NB4 (cell line): Measurements from ENCODE around the gene DAPK1.
"Not testable (repeated sequence)": the region's sequence is repeated elsewhere in the genome, so short reads cannot be mapped to it uniquely, and the experiment has no call there.

Experiments
- DNase-seq: peaks from one replicate; pipeline ENCODE4 v3.0.0; 2010; ENCODE audit warnings: low read depth
- H3K4me3 ChIP-seq: one replicate; pipeline ENCODE4 v1.5.1; 2011; ENCODE audit warnings: mild to moderate bottlenecking, low read depth, low read length, moderate library complexity
- MYC ChIP-seq: IDR thresholded peaks from 2 replicates; pipeline ENCODE4 v1.6.1; 2011; ENCODE audit warnings: low read depth, low read length
- POLR2A ChIP-seq: IDR thresholded peaks from 2 replicates; pipeline ENCODE4 v1.6.1; 2011; ENCODE audit warnings: mild to moderate bottlenecking; ENCODE audit not compliant: insufficient read length; ENCODE audit errors: extremely low read depth
- TF ChIP-seq, protein P1 (sequence below): IDR thresholded peaks from one replicate; pipeline ENCODE4 v1.5.1; 2012; ENCODE audit warnings: low read depth, low read length
- TF ChIP-seq, protein P2 (sequence below): IDR thresholded peaks from 2 replicates; pipeline ENCODE4 v1.6.1; 2011; ENCODE audit warnings: low read depth, low read length

Gene DAPK1

DNA sequence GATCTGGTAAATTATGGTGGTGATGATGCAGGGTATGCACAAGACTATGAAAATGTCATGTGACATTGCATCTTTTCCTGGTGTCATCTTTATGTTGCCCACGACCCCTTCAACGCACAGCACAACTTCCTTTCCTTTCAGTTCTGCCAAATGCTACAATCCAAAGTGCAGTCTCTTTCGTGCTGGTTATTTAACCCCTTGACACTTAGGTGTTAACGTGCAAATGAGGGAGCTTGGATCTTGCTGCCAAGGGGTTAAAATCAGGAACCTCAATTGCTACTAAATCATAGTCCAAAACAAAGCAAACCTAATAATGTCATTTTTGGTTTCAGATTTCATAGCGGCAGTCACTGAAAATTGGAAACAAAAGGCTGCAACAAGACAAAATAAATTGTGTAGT, 244.2 kb downstream of the DAPK1 start:
- no peak overlapping the region for H3K4me3 ChIP-seq
- DNase-seq = no peak
- TF ChIP-seq, protein P1, sequence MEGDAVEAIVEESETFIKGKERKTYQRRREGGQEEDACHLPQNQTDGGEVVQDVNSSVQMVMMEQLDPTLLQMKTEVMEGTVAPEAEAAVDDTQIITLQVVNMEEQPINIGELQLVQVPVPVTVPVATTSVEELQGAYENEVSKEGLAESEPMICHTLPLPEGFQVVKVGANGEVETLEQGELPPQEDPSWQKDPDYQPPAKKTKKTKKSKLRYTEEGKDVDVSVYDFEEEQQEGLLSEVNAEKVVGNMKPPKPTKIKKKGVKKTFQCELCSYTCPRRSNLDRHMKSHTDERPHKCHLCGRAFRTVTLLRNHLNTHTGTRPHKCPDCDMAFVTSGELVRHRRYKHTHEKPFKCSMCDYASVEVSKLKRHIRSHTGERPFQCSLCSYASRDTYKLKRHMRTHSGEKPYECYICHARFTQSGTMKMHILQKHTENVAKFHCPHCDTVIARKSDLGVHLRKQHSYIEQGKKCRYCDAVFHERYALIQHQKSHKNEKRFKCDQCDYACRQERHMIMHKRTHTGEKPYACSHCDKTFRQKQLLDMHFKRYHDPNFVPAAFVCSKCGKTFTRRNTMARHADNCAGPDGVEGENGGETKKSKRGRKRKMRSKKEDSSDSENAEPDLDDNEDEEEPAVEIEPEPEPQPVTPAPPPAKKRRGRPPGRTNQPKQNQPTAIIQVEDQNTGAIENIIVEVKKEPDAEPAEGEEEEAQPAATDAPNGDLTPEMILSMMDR = no peak

DNA sequence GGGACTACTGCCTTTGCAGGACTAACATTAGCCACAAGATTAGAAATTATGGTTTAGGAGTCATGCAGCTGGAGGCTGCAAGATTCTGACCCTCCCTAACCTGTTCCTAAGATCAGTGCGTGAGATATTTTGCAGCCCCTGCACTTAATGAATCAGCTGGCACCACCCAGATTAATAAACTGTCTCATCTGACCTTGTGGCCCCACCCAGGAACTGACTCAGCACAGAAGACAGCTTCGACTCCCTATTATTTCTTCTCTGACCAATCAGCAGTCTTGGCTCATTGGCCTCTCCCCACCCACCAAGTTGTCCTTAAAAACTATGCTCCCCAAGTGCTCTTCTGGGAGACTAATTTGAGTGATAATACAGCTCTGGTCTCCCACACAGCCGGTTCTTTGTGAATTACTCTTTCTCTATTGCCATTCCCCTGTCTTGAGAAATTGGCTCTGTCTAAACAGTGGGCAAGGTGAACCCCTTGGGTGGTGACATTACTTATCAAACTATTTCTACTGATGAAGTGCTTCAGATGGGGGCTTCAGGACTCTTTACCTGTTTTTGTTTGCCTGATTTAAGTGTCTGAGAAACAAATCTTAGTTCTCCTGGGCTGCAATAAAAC, 245.3 kb downstream of the DAPK1 start:
- peak; percentile 22 for DNase-seq
- no peak for TF ChIP-seq POLR2A
- TF ChIP-seq, protein P1 = no peak
- TF ChIP-seq MYC = no peak
- TF ChIP-seq, protein P2, sequence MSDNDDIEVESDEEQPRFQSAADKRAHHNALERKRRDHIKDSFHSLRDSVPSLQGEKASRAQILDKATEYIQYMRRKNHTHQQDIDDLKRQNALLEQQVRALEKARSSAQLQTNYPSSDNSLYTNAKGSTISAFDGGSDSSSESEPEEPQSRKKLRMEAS = no peak
- H3K4me3 ChIP-seq = no peak overlapping the region

DNA sequence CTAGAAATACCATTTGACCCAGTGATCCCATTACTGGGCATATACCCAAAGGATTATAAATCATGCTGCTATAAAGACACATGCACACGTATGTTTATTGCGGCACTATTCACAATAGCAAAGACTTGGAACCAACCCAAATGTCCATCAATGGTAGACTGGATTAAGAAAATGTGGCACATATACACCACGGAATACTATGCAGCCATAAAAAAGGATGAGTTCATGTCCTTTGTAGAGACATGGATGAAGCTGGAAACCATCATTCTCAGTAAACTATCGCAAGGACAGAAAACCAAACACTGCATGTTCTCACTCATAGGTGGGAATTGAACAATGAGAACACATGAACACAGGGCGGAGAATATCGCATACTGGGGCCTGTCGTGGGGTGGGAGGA, 246.6 kb downstream of the DAPK1 start:
- DNase-seq, H3K4me3 ChIP-seq: not testable (repeated sequence)

DNA sequence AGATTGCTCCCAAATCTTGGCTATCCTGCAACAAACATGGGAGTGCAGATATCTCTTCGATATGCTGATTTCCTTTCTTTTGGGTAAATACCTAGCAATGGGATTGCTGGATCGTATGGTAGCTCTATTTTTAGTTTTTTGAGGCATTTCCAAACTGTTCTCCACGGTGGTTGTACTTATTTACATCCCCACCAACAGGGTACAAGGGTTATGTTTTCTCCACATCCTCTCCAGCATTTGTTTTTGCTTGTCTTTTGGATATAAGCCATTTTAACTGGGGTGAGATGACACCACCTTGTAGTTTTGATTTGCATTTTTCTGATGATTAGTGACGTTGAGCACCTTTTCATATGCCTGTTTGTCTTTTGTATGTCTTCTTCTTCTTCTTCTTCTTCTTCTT, 248.5 kb downstream of the DAPK1 start:
- no peak overlapping the region for H3K4me3 ChIP-seq
- TF ChIP-seq MYC = no peak
- TF ChIP-seq, protein P2 = no peak
- TF ChIP-seq, protein P1 = no peak
- TF ChIP-seq POLR2A = no peak
- no peak for DNase-seq

DNA sequence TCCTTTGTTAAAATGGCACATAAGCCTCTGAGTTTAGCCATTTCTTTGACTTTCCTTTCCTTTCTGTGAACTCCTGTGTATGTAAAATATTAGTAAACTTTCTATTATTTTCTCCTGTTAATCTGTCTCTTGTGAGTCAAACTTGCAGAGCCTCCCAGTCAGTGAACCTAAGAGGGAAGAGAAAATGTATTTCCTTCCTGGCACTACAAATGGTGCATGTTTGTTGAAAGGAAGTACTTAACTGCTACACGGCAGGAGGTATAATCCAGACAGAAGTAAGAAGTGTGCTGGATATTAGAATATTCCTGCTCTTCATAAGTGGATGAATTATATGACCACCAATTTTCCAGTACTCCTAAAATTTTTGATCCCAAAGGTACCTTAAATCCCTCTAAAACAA, 251.2 kb downstream of the DAPK1 start:
- no peak for DNase-seq
- H3K4me3 ChIP-seq = no peak overlapping the region
- TF ChIP-seq POLR2A (no peak), MYC (no peak)
- TF ChIP-seq, protein P1 = no peak
- TF ChIP-seq, protein P2 = no peak

DNA sequence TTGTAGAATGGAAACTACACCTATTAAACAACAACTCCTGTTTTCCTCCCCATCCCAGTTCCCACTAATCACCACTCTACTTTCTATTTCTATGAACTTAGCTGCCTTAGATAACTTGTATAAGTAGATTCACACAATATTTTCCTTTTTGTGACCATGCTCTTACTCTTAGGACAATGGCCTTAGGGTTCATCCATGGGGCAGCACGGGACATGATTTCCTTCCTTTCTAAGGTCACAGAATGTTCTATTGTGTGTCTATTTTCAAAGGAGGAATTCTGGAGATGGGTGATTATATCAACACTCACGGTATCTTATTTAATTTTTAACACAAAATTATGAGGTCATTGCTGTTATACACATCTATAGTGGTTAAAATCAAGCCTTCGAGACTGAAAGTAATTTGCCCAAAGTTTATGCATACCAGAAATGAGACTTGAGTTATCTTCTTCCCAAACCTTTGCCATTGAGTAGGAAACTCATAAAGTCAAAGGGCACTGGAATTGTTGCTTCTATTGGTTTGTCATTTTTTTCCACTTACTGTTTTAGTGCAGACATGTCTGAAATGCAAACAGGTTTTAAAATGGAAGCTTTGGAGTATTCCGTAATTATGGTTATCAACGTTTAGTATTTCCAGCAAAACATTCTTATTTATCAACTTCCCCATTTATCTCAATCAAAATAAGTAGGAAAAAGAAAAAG, 251.8 kb downstream of the DAPK1 start:
- TF ChIP-seq, protein P2 = no peak
- TF ChIP-seq, protein P1 = no peak
- no peak for TF ChIP-seq POLR2A
- TF ChIP-seq MYC = no peak
- H3K4me3 ChIP-seq = no peak overlapping the region
- DNase-seq = no peak
